DND-41 (cell line): ENCODE measurements around the gene NEDD9.

Experiments used
- EZH2 ChIP-seq: IDR thresholded peaks from 3 replicates; pipeline ENCODE4 v1.6.1; 2012; ENCODE audit warnings: borderline replicate concordance, low read depth, mild to moderate bottlenecking, moderate library complexity, low read length, inconsistent platforms; ENCODE audit not compliant: severe bottlenecking
- TF ChIP-seq, protein P1 (sequence below): IDR thresholded peaks from 2 replicates; pipeline ENCODE4 v1.5.1; 2012; ENCODE audit warnings: borderline replicate concordance, low read length, moderate library complexity, mild to moderate bottlenecking; ENCODE audit not compliant: poor library complexity, severe bottlenecking; ENCODE audit errors: extremely low read depth

DNA sequence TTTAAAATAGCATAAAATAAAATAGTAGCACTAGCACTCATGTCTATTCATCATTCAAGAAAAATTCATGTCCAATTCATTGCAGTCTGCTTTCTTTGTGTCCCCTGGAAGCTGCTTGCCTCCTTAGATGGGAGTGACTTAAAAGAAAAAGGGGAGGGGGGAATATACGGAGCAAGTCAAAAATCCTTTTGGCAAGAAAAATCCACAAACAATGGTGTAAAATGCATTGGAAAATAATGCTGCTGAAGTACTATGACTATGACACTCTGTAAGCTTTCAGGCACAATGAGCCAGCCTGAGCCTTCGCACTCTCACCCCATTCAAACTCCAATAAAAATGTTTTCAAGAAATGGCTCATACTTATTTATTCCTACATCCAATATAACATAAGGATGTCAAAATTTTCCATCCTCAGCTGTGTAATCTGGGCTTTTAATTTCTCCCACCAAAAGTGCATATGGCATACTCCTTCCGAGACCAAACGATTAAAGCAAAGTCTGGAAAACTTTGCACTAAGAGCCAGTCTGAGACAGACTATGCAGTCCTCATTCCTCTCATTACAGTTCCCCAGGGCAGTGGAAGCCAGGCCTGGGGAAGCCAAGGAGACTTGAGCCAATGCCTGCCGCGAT lies 790 bp downstream of the NEDD9 start:
- TF ChIP-seq, protein P1, sequence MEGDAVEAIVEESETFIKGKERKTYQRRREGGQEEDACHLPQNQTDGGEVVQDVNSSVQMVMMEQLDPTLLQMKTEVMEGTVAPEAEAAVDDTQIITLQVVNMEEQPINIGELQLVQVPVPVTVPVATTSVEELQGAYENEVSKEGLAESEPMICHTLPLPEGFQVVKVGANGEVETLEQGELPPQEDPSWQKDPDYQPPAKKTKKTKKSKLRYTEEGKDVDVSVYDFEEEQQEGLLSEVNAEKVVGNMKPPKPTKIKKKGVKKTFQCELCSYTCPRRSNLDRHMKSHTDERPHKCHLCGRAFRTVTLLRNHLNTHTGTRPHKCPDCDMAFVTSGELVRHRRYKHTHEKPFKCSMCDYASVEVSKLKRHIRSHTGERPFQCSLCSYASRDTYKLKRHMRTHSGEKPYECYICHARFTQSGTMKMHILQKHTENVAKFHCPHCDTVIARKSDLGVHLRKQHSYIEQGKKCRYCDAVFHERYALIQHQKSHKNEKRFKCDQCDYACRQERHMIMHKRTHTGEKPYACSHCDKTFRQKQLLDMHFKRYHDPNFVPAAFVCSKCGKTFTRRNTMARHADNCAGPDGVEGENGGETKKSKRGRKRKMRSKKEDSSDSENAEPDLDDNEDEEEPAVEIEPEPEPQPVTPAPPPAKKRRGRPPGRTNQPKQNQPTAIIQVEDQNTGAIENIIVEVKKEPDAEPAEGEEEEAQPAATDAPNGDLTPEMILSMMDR, result no peak
- TF ChIP-seq EZH2, result no peak
